ENCODE data around the gene SETD3.

SETD3 gene

DNA sequence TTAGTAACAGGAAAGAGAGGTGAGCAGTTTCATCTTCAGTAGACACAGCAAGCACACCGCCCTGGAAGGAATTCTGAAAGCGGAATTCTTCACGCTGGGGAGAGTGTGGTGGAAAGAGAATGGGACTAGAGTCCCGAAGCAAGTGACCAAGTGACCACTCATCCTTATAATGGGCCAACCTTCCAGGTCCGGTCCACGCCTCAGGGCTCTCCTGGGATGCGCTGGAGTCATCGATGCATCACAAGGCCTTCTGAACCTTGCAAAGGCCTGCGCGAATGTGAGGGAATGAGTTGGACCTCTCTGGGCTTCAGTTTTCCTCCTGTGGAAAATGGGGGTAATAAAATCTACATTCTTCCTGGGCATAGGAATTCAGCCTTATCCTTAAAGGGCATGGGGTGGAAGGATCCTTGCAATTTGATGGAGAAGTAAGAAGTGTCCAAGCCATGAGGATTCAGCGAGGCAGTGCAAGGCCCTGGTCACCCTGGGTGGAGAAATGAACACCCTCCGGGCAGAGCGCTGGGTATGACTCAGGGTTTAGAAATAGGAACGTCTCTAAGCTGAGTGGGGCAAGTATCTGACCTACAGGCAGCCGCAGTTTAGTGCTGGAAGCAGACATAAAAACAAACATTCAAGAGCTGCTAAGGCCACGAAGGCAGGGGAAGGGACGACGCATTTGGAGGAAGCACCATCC, 97.7 kb downstream of the SETD3 start:
- TF ChIP-seq POLR2AphosphoS5 (IDR thresholded peaks at IDR 0.05; ENCODE audit: low read depth, low read length) (no peak), SIN3A (IDR thresholded peaks at IDR 0.05; ENCODE audit: borderline replicate concordance, insufficient read depth, low read length) (no peak), FOXP2 (optimal IDR thresholded peaks at IDR 0.05; ENCODE audit: borderline replicate concordance, extremely low read depth, extremely low read length, insufficient read depth) (no peak), TAF1 (IDR thresholded peaks at IDR 0.05; ENCODE audit: borderline replicate concordance, insufficient read depth, low read length) (no peak)
- TF ChIP-seq, protein P1, sequence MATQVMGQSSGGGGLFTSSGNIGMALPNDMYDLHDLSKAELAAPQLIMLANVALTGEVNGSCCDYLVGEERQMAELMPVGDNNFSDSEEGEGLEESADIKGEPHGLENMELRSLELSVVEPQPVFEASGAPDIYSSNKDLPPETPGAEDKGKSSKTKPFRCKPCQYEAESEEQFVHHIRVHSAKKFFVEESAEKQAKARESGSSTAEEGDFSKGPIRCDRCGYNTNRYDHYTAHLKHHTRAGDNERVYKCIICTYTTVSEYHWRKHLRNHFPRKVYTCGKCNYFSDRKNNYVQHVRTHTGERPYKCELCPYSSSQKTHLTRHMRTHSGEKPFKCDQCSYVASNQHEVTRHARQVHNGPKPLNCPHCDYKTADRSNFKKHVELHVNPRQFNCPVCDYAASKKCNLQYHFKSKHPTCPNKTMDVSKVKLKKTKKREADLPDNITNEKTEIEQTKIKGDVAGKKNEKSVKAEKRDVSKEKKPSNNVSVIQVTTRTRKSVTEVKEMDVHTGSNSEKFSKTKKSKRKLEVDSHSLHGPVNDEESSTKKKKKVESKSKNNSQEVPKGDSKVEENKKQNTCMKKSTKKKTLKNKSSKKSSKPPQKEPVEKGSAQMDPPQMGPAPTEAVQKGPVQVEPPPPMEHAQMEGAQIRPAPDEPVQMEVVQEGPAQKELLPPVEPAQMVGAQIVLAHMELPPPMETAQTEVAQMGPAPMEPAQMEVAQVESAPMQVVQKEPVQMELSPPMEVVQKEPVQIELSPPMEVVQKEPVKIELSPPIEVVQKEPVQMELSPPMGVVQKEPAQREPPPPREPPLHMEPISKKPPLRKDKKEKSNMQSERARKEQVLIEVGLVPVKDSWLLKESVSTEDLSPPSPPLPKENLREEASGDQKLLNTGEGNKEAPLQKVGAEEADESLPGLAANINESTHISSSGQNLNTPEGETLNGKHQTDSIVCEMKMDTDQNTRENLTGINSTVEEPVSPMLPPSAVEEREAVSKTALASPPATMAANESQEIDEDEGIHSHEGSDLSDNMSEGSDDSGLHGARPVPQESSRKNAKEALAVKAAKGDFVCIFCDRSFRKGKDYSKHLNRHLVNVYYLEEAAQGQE (IDR thresholded peaks at IDR 0.05; ENCODE audit: insufficient read depth in 1 of 2, low read depth in 2 of 2, low read length in 2 of 2) = no peak

DNA sequence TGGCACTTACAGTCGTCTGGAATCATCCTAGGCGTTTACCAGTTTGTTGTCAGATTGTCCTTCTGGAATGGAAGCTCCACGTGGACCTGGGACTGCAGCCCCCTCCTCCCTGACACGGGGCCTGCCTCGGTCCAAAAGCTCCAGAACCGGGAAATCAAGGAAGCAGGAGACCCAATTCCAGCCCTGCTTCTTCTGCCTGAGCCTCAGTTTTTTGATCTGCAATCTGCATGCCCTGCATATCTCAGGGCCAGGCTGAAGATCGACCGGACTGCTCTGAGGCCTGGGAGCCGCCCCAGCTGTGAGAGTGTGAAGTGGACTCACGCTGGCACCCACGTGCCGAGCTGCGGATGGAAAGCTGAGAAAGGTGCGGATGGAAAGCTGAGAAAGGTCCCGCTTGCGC, 98.6 kb downstream of the SETD3 start:
- no peak for TF ChIP-seq SIN3A (IDR thresholded peaks at IDR 0.05; ENCODE audit: borderline replicate concordance, insufficient read depth, low read length)
- TF ChIP-seq TAF1 (IDR thresholded peaks at IDR 0.05; ENCODE audit: borderline replicate concordance, insufficient read depth, low read length) = no peak
- TF ChIP-seq POLR2AphosphoS5 (IDR thresholded peaks at IDR 0.05; ENCODE audit: low read depth, low read length) = no peak
- no peak for TF ChIP-seq FOXP2 (optimal IDR thresholded peaks at IDR 0.05; ENCODE audit: borderline replicate concordance, extremely low read depth, extremely low read length, insufficient read depth)
- TF ChIP-seq, protein P1 (IDR thresholded peaks at IDR 0.05; ENCODE audit: insufficient read depth in 1 of 2, low read depth in 2 of 2, low read length in 2 of 2) = no peak

GRCh38 chr14:99381688-99382060, 99.0 kb downstream of the SETD3 start:
- TF ChIP-seq TAF1 (IDR thresholded peaks at IDR 0.05; ENCODE audit: borderline replicate concordance, insufficient read depth, low read length) (no peak), POLR2AphosphoS5 (IDR thresholded peaks at IDR 0.05; ENCODE audit: low read depth, low read length) (no peak), FOXP2 (optimal IDR thresholded peaks at IDR 0.05; ENCODE audit: borderline replicate concordance, extremely low read depth, extremely low read length, insufficient read depth) (no peak), SIN3A (IDR thresholded peaks at IDR 0.05; ENCODE audit: borderline replicate concordance, insufficient read depth, low read length) (no peak)
- TF ChIP-seq, protein P1 (IDR thresholded peaks at IDR 0.05; ENCODE audit: insufficient read depth in 1 of 2, low read depth in 2 of 2, low read length in 2 of 2) = no peak

GRCh38 chr14:99380991-99381687, 99.5 kb downstream of the SETD3 start:
- no peak for TF ChIP-seq SIN3A (IDR thresholded peaks at IDR 0.05; ENCODE audit: borderline replicate concordance, insufficient read depth, low read length)
- TF ChIP-seq POLR2AphosphoS5 (IDR thresholded peaks at IDR 0.05; ENCODE audit: low read depth, low read length) = no peak
- TF ChIP-seq, protein P1 (IDR thresholded peaks at IDR 0.05; ENCODE audit: insufficient read depth in 1 of 2, low read depth in 2 of 2, low read length in 2 of 2) = no peak
- TF ChIP-seq TAF1 (IDR thresholded peaks at IDR 0.05; ENCODE audit: borderline replicate concordance, insufficient read depth, low read length) = no peak
- no peak for TF ChIP-seq FOXP2 (optimal IDR thresholded peaks at IDR 0.05; ENCODE audit: borderline replicate concordance, extremely low read depth, extremely low read length, insufficient read depth)

Measured in PFSK-1 (cell line).